ENCODE results near the gene MAP1S.

DNA sequence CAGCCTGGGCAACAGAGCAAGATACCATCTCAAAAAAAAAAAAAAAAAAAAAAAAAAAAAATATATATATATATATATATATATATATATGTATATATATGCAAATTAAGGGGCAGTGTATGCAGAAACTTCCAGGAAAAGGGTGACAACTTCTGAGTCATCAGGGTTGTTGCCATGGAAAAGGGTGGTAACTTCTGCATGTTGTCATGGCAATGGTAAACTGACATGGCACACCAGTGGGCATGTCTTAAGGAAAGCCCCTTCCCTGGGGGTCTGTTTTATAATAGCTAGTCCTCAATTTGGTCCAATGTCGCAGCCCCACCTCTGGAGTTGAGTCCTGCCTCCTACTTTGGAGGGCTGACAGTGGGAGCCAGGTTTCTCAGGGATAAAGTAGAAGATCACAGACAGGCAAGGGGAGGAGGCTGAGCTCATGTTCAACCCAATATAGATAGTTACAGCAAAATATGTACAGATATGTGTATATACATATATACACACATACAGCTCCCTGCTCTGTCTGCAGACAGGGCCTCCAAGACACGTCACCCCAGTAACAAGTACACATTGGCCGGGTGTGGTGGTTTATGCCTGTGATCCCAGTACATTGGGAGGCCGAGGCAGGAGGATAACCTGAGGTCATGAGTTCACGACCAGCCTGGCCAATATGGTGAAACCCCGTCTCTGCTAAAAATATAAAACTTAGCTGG, 24.7 kb downstream of the MAP1S start:
- TF ChIP-seq, protein P1, sequence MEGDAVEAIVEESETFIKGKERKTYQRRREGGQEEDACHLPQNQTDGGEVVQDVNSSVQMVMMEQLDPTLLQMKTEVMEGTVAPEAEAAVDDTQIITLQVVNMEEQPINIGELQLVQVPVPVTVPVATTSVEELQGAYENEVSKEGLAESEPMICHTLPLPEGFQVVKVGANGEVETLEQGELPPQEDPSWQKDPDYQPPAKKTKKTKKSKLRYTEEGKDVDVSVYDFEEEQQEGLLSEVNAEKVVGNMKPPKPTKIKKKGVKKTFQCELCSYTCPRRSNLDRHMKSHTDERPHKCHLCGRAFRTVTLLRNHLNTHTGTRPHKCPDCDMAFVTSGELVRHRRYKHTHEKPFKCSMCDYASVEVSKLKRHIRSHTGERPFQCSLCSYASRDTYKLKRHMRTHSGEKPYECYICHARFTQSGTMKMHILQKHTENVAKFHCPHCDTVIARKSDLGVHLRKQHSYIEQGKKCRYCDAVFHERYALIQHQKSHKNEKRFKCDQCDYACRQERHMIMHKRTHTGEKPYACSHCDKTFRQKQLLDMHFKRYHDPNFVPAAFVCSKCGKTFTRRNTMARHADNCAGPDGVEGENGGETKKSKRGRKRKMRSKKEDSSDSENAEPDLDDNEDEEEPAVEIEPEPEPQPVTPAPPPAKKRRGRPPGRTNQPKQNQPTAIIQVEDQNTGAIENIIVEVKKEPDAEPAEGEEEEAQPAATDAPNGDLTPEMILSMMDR (IDR thresholded peaks at IDR 0.05), result no peak
- TF ChIP-seq POLR2AphosphoS5 (IDR thresholded peaks at IDR 0.05) (no peak), POLR2A (IDR thresholded peaks at IDR 0.05) (no peak), EP300 (IDR thresholded peaks at IDR 0.05; ENCODE audit: low read depth) (no peak)

Data from transverse colon (tissue), 4 donors.